GM20000 (cell line): ENCODE data around the gene ICE1.

Source experiments
- DNase-seq: peaks from one replicate; pipeline ENCODE4 v3.0.0; 2012; ENCODE audit warnings: low spot score
- CTCF ChIP-seq: IDR thresholded peaks from 2 replicates; pipeline ENCODE4 v1.5.1; 2012; ENCODE audit warnings: mild to moderate bottlenecking, control low read depth; ENCODE audit errors: extremely low read depth, missing control alignments

The ICE1 gene

GRCh38 chr5:5456858-5457257 lies 34.4 kb downstream of the ICE1 start:
- TF ChIP-seq CTCF, result no peak
- DNase-seq, result no peak

GRCh38 chr5:5460311-5460710 lies 37.8 kb downstream of the ICE1 start:
- no peak for TF ChIP-seq CTCF
- DNase-seq, result no peak

- no peak for TF ChIP-seq CTCF
- DNase-seq, result no peak
Observed at GRCh38 chr5:5461012-5461411, 38.5 kb downstream of the ICE1 start.

- TF ChIP-seq CTCF, result no peak
- DNase-seq, result no peak
Observed at GRCh38 chr5:5464036-5464715, 41.7 kb downstream of the ICE1 start.

- no peak for DNase-seq
- no peak for TF ChIP-seq CTCF
Observed at GRCh38 chr5:5466227-5466626, 43.8 kb downstream of the ICE1 start.

GRCh38 chr5:5467737-5468136 lies 45.3 kb downstream of the ICE1 start:
- TF ChIP-seq CTCF, result no peak
- DNase-seq, result no peak

- no peak for TF ChIP-seq CTCF
- DNase-seq, result no peak
Observed at GRCh38 chr5:5470933-5471332, 48.5 kb downstream of the ICE1 start.
